GM21423 (cell line): ENCODE measurements around the gene UVRAG.

Experiments used
- ATAC-seq: cut with Tn5 transposase; IDR thresholded peaks from one replicate; pipeline ENCODE4 v1.9.1; 2021; ENCODE audit warnings: mild to moderate bottlenecking, moderate library complexity; ENCODE audit not compliant: unreplicated experiment

The UVRAG gene

GRCh38 chr11:76157891-76158290, 342.9 kb downstream of the UVRAG start:
- ATAC-seq = no peak

GRCh38 chr11:76158394-76159302, 343.6 kb downstream of the UVRAG start:
- no peak for ATAC-seq

- ATAC-seq = no peak
Observed at GRCh38 chr11:76159303-76159937, 344.4 kb downstream of the UVRAG start.

GRCh38 chr11:76159983-76160661, 345.1 kb downstream of the UVRAG start:
- ATAC-seq = no peak

GRCh38 chr11:76160856-76161255, 345.8 kb downstream of the UVRAG start:
- ATAC-seq = no peak

- no peak for ATAC-seq
Observed at GRCh38 chr11:76161261-76161961, 346.4 kb downstream of the UVRAG start.

- ATAC-seq = no peak
Observed at GRCh38 chr11:76162336-76163288, 347.6 kb downstream of the UVRAG start.

- ATAC-seq = no peak
Observed at GRCh38 chr11:76163289-76163880, 348.4 kb downstream of the UVRAG start.

GRCh38 chr11:76164081-76164480, 349.1 kb downstream of the UVRAG start:
- no peak for ATAC-seq

GRCh38 chr11:76164861-76165751, 350.1 kb downstream of the UVRAG start:
- ATAC-seq = no peak

GRCh38 chr11:76166314-76166713, 351.3 kb downstream of the UVRAG start:
- ATAC-seq = no peak

- ATAC-seq = no peak
Observed at GRCh38 chr11:76167590-76167989, 352.6 kb downstream of the UVRAG start.

GRCh38 chr11:76169473-76169896, 354.5 kb downstream of the UVRAG start:
- no peak for ATAC-seq

- ATAC-seq = no peak
Observed at GRCh38 chr11:76170468-76170867, 355.5 kb downstream of the UVRAG start.

- ATAC-seq = no peak
Observed at GRCh38 chr11:76172583-76172982, 357.6 kb downstream of the UVRAG start.

GRCh38 chr11:76173663-76174062, 358.7 kb downstream of the UVRAG start:
- ATAC-seq = no peak

GRCh38 chr11:76174330-76174729, 359.3 kb downstream of the UVRAG start:
- no peak for ATAC-seq

- no peak for ATAC-seq
Observed at GRCh38 chr11:76175783-76176182, 360.8 kb downstream of the UVRAG start.
